ENCODE results near the gene KRTAP12-3. TPM values are rescaled to one million over a fixed set of nuclear protein-coding genes. Genes with fewer than 3 reads are reported as not detected.

KRTAP12-3 gene
- total RNA-seq, 1 experiment from 2014 or later: not detected

DNA sequence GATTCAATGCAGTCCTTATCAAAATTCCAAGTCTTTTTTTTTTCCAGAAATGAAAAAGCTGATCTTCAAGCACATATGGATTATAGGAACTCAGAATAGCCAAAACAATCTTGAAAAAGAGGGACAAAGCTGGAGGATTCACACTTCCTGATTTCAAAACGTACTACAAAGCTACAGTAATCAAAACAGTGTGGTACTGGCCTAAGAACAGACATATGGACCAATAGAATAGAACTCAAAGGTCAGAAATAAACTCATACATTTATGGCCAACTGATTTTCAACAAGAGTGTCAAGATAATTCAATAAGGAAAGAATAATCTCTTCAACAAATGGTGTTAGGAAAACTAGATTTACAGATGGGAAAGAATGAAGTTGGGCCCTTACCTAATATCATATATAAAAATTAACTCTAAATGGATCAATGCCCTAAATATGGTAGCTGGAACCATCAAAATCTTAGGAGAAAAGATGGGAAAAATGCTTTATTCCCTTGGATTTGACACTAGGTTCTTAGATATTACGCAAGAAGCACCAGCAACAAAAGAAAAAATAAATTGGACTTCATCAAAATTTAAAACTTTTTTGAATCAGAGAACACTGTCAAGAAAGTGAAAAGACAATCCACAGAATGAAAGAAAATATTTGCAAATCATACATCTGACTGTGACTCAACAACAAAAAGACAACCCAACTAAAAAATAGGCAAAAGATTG is 35.2 kb downstream of the KRTAP12-3 start:
- no peak for ATAC-seq

GRCh38 chr21:44694776-44695175 is 37.0 kb downstream of the KRTAP12-3 start:
- DNase-seq (ENCODE audit: low spot score): no peak
- no peak overlapping the region for H3K27ac Mint-ChIP-seq

More for the DNA sequence above, 35.2 kb downstream of the KRTAP12-3 start:
- ChIA-PET CTCF (no interaction called here), POLR2A (interaction anchor here (0.7 kb wide), 1 partner anchor 142 kb away, joined by 3 read pairs; no protein-coding TSS in a partner anchor)
- Mint-ChIP-seq H3K9me3 (peaks cover 22% of the 10 kb centered on the region), H3K27ac (no peak overlapping the region), H3K4me3 (no peak overlapping the region), H3K4me1 (peaks cover 35% of the 10 kb centered on the region), H3K36me3 (peaks cover 23% of the 10 kb centered on the region), H3K27me3 (ENCODE audit: low read depth) (peaks cover under 1% of the 10 kb centered on the region; the same call in 1 of the 2 replicates)
- TF ChIP-seq ZNF138 (CRISPR knock-in tag; conservative IDR thresholded peaks at IDR 0.05): no peak
- no peak for TF ChIP-seq SP1 (CRISPR knock-in tag; conservative IDR thresholded peaks at IDR 0.05)
- TF ChIP-seq NFATC4 (CRISPR knock-in tag; IDR thresholded peaks at IDR 0.05): no peak
- TF ChIP-seq CREM (CRISPR knock-in tag; IDR thresholded peaks at IDR 0.05): no peak
- TF ChIP-seq, protein P1, sequence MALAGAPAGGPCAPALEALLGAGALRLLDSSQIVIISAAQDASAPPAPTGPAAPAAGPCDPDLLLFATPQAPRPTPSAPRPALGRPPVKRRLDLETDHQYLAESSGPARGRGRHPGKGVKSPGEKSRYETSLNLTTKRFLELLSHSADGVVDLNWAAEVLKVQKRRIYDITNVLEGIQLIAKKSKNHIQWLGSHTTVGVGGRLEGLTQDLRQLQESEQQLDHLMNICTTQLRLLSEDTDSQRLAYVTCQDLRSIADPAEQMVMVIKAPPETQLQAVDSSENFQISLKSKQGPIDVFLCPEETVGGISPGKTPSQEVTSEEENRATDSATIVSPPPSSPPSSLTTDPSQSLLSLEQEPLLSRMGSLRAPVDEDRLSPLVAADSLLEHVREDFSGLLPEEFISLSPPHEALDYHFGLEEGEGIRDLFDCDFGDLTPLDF (CRISPR knock-in tag; IDR thresholded peaks at IDR 0.05): no peak
- TF ChIP-seq GTF2I (CRISPR knock-in tag; conservative IDR thresholded peaks at IDR 0.05): peak; percentile 58
- no peak for DNase-seq (ENCODE audit: low spot score)

DNA sequence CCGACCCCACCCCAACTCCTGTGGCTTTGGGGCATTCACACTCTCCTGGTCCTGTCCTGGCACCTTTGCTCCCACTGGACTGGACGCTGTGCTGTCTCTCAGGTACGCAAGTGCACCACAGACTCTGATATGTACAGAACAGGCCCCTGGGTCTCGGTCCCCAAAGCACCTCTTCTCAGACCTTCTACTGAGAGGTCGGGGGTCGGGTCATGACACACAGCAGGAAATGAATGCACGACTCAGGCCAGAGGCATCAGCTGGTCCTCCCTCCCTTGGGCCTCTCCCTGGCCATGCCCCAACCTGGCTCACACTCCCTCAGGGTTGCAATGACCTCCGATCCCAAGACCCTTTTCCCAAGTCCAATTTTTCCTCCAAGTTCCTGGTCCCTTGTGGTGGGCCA is 37.5 kb downstream of the KRTAP12-3 start:
- POLR2A ChIA-PET: no interaction called here
- no peak for TF ChIP-seq ZNF232 (CRISPR knock-in tag; IDR thresholded peaks at IDR 0.05)
- no peak for TF ChIP-seq RELA (CRISPR knock-in tag; IDR thresholded peaks at IDR 0.05; ENCODE audit: borderline replicate concordance)
- no peak for TF ChIP-seq TP53 (CRISPR knock-in tag; IDR thresholded peaks at IDR 0.05)
- TF ChIP-seq ERG (CRISPR knock-in tag; IDR thresholded peaks at IDR 0.05): no peak
- no peak for TF ChIP-seq MAX (CRISPR knock-in tag; IDR thresholded peaks at IDR 0.05)
- TF ChIP-seq GRHL2 (CRISPR knock-in tag; IDR thresholded peaks at IDR 0.05; ENCODE audit: insufficient replicate concordance, severe bottlenecking): no peak
- TF ChIP-seq ZNF425 (CRISPR knock-in tag; conservative IDR thresholded peaks at IDR 0.05): no peak
- TF ChIP-seq ZNF671 (CRISPR knock-in tag; IDR thresholded peaks at IDR 0.05): no peak
- no peak for TF ChIP-seq ZNF317 (CRISPR knock-in tag; IDR thresholded peaks at IDR 0.05; ENCODE audit: borderline replicate concordance, low read depth)
- Mint-ChIP-seq H3K9me3 (peaks cover 22% of the 10 kb centered on the region), H3K27ac (no peak overlapping the region), H3K27me3 (ENCODE audit: low read depth) (peaks cover 4% of the 10 kb centered on the region), H3K4me1 (peaks cover 50% of the 10 kb centered on the region), H3K4me3 (no peak overlapping the region), H3K36me3 (peaks cover 20% of the 10 kb centered on the region)
- no peak for ATAC-seq
- DNase-seq (ENCODE audit: low spot score): no peak
- CTCF ChIA-PET: no interaction called here

More at GRCh38 chr21:44694776-44695175, 37.0 kb downstream of the KRTAP12-3 start:
- POLR2A ChIA-PET: no interaction called here
- CTCF ChIA-PET: no interaction called here
- H3K36me3 Mint-ChIP-seq: peaks cover 23% of the 10 kb centered on the region
- H3K4me1 Mint-ChIP-seq: peaks cover 46% of the 10 kb centered on the region
- peaks cover 22% of the 10 kb centered on the region for H3K9me3 Mint-ChIP-seq
- no peak for ATAC-seq
- peaks cover 4% of the 10 kb centered on the region for H3K27me3 Mint-ChIP-seq (ENCODE audit: low read depth)
- TF ChIP-seq, protein P2, sequence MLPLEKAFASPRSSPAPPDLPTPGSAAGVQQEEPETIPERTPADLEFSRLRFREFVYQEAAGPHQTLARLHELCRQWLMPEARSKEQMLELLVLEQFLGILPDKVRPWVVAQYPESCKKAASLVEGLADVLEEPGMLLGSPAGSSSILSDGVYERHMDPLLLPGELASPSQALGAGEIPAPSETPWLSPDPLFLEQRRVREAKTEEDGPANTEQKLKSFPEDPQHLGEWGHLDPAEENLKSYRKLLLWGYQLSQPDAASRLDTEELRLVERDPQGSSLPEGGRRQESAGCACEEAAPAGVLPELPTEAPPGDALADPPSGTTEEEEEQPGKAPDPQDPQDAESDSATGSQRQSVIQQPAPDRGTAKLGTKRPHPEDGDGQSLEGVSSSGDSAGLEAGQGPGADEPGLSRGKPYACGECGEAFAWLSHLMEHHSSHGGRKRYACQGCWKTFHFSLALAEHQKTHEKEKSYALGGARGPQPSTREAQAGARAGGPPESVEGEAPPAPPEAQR (CRISPR knock-in tag; IDR thresholded peaks at IDR 0.05): no peak
- TF ChIP-seq ZBTB21 (CRISPR knock-in tag; IDR thresholded peaks at IDR 0.05; ENCODE audit: borderline replicate concordance): no peak
- no peak for TF ChIP-seq TEAD4 (CRISPR knock-in tag; IDR thresholded peaks at IDR 0.05)
- no peak for TF ChIP-seq ZNF317 (CRISPR knock-in tag; IDR thresholded peaks at IDR 0.05; ENCODE audit: borderline replicate concordance, low read depth)
- H3K4me3 Mint-ChIP-seq: no peak overlapping the region

Data from WTC11 (cell line).